Fibroblast of lung (primary cell): ENCODE data around the gene RFK.

Experiments used
- EZH2 ChIP-seq: IDR thresholded peaks from 2 replicates; pipeline ENCODE4 v1.5.1; 2012; ENCODE audit warnings: low read length, control low read depth, mild to moderate bottlenecking; ENCODE audit errors: missing control alignments
- TF ChIP-seq, protein P1 (sequence below), 2 donors: IDR thresholded peaks in 1 of 2; conservative IDR thresholded peaks in 1 of 2; 1 replicate in 1 of 2; 2 replicates in 1 of 2; pipeline ENCODE4 v1.5.1; 2011 to 2012; ENCODE audit warnings: low read length in 2 of 2, control low read depth in 1 of 2, inconsistent platforms in 1 of 2, low read depth in 1 of 2, mild to moderate bottlenecking in 1 of 2

GRCh38 chr9:76349865-76350264 lies 44.4 kb downstream of the RFK start:
- TF ChIP-seq, protein P1, sequence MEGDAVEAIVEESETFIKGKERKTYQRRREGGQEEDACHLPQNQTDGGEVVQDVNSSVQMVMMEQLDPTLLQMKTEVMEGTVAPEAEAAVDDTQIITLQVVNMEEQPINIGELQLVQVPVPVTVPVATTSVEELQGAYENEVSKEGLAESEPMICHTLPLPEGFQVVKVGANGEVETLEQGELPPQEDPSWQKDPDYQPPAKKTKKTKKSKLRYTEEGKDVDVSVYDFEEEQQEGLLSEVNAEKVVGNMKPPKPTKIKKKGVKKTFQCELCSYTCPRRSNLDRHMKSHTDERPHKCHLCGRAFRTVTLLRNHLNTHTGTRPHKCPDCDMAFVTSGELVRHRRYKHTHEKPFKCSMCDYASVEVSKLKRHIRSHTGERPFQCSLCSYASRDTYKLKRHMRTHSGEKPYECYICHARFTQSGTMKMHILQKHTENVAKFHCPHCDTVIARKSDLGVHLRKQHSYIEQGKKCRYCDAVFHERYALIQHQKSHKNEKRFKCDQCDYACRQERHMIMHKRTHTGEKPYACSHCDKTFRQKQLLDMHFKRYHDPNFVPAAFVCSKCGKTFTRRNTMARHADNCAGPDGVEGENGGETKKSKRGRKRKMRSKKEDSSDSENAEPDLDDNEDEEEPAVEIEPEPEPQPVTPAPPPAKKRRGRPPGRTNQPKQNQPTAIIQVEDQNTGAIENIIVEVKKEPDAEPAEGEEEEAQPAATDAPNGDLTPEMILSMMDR (conservative IDR thresholded peaks at IDR 0.05 in 1 of 2, IDR thresholded peaks at IDR 0.05 in 1 of 2; ENCODE audit: low read depth in 1 of 2, low read length in 2 of 2) = no peak
- TF ChIP-seq EZH2 = no peak
